HEK293T (cell line): ENCODE results near the gene KREMEN2.

Experiments used
- ARNT ChIP-seq: fragments of 450-650 bp; IDR thresholded peaks from 2 replicates; pipeline ENCODE4 v1.6.1; 2017; ENCODE audit warnings: mild to moderate bottlenecking
- CTBP1 ChIP-seq: fragments of 450-650 bp; IDR thresholded peaks from 2 replicates; pipeline ENCODE4 v1.6.1; 2016; ENCODE audit warnings: borderline replicate concordance
- FOXA1 ChIP-seq: fragments of 450-650 bp; IDR thresholded peaks from 2 replicates; pipeline ENCODE4 v1.6.1; 2016; ENCODE audit warnings: mild to moderate bottlenecking
- FOXM1 ChIP-seq: fragments of 450-650 bp; IDR thresholded peaks from 2 replicates; pipeline ENCODE4 v1.6.1; 2017; ENCODE audit warnings: mild to moderate bottlenecking, borderline replicate concordance
- HDGF ChIP-seq: fragments of 450-650 bp; IDR thresholded peaks from 2 replicates; pipeline ENCODE4 v1.6.1; 2017; ENCODE audit warnings: antibody characterized with exemption, borderline replicate concordance
- PKNOX1 ChIP-seq: fragments of 450-650 bp; IDR thresholded peaks from 2 replicates; pipeline ENCODE4 v1.6.1; 2016
- SUZ12 ChIP-seq: fragments of 450-650 bp; IDR thresholded peaks from 2 replicates; pipeline ENCODE4 v1.6.1; 2016; ENCODE audit warnings: mild to moderate bottlenecking
- ZNF384 ChIP-seq: fragments of 450-650 bp; IDR thresholded peaks from 2 replicates; pipeline ENCODE4 v1.6.1; 2016

GRCh38 chr16:2924901-2925755 lies 38.9 kb upstream of the KREMEN2 start:
- no peak for TF ChIP-seq FOXA1
- no peak for TF ChIP-seq PKNOX1
- TF ChIP-seq FOXM1, result no peak
- no peak for TF ChIP-seq CTBP1
- TF ChIP-seq ZNF384, result no peak
- TF ChIP-seq SUZ12, result no peak
- no peak for TF ChIP-seq HDGF
- no peak for TF ChIP-seq ARNT
